Sciatic nerve (tissue), 2 donors: ENCODE results near the gene SNHG17. TPM values are rescaled to one million over a fixed set of nuclear protein-coding genes. Genes with fewer than 3 reads are reported as not detected.
"Not testable (repeated sequence)": the region's sequence is repeated elsewhere in the genome, so short reads cannot be mapped to it uniquely, and the experiment has no call there.

ENCODE experiments used
- ATAC-seq: fragments of 200-7000 bp; cut with Tn5 transposase; one replicate; pipeline ENCODE4 v1.9.1; 2020; ENCODE audit warnings: mild to moderate bottlenecking, moderate library complexity
- DNase-seq: peaks from one replicate; pipeline ENCODE4 v3.0.0-alpha.2; 2020; ENCODE audit warnings: low spot score
- intact Hi-C: fragments of 100-400 bp; cut with DNase I; formaldehyde crosslinking; loops from one replicate; pipeline ENCODE4 v1.14.2; 2022
- total RNA-seq: library from RNA; stranded (reverse); fragmentation: NEBNext Ultra II Directional; extraction: Animal tissue kit (Norgen Biotek cat#: 25700); gene quantifications from one replicate; pipeline ENCODE4 v1.2.1, GENCODE V29; 2021
- donor health status: DM: no; HTN: no; CAD: no.
- donor health status: DM: no; HTN: no; CAD: no.

SNHG17 gene
- total RNA-seq, 1 donor from 2014 or later, result 30.8 TPM

GRCh38 chr20:38392356-38392755, 42.8 kb downstream of the SNHG17 start:
- intact Hi-C loops, result no loop called here
- DNase-seq (no peak), ATAC-seq (no peak)

GRCh38 chr20:38387953-38388352, 47.2 kb downstream of the SNHG17 start:
- intact Hi-C loops, result loop anchor here (1.0 kb wide), 1 partner anchor 12 kb away; no protein-coding TSS in a partner anchor
- ATAC-seq (no peak), DNase-seq (no peak)

- DNase-seq (no peak), ATAC-seq (no peak)
- intact Hi-C loops, result no loop called here
Measured at GRCh38 chr20:38386851-38387250, 48.3 kb downstream of the SNHG17 start.

- DNase-seq (no peak), ATAC-seq (no peak)
- intact Hi-C loops, result no loop called here
Measured at GRCh38 chr20:38386004-38386403, 49.1 kb downstream of the SNHG17 start.

- ATAC-seq (no peak), DNase-seq (no peak)
- intact Hi-C loops, result no loop called here
Measured at GRCh38 chr20:38383147-38383546, 52.0 kb downstream of the SNHG17 start.

GRCh38 chr20:38377838-38378237, 57.3 kb downstream of the SNHG17 start:
- ATAC-seq, intact Hi-C loops, DNase-seq: not testable (repeated sequence)

GRCh38 chr20:38377039-38377685, 58.0 kb downstream of the SNHG17 start:
- intact Hi-C loops, result no loop called here
- no peak for DNase-seq
- ATAC-seq, result peak; percentile 42

- DNase-seq (no peak), ATAC-seq (peak; percentile 29)
- intact Hi-C loops, result no loop called here
Measured at GRCh38 chr20:38373898-38374297, 61.2 kb downstream of the SNHG17 start.

- intact Hi-C loops, result no loop called here
- DNase-seq (no peak), ATAC-seq (peak; percentile 92)
Measured at GRCh38 chr20:38373231-38373867, 61.8 kb downstream of the SNHG17 start.

GRCh38 chr20:38372806-38373205, 62.3 kb downstream of the SNHG17 start:
- intact Hi-C loops, result no loop called here
- no peak for ATAC-seq

More at GRCh38 chr20:38372806-38373205, 62.3 kb downstream of the SNHG17 start:
- DNase-seq, result no peak

Other genes starting within 250 kb of the SNHG17 start
- gene KIAA1755, start 174.6 kb downstream of the SNHG17 start, total RNA-seq, result 56.0 TPM
- gene BPI, start 131.2 kb downstream of the SNHG17 start, total RNA-seq, result 2.3 TPM
- gene LBP, start 88.8 kb downstream of the SNHG17 start, total RNA-seq, result 0.40 TPM
- 40.9 TPM for gene RALGAPB, start 37.5 kb upstream of the SNHG17 start, total RNA-seq
- gene ADIG, start 145.9 kb upstream of the SNHG17 start, total RNA-seq, result not detected
- gene ARHGAP40, start 166.5 kb upstream of the SNHG17 start, total RNA-seq, result not detected